ENCODE measurements around the gene GRB7. TPM values are rescaled to one million over a fixed set of nuclear protein-coding genes. Genes with fewer than 3 reads are reported as not detected.

Gene GRB7
- total and polyA plus RNA-seq, 2 experiments from 2014 or later = 12.8 to 28.9 TPM

DNA sequence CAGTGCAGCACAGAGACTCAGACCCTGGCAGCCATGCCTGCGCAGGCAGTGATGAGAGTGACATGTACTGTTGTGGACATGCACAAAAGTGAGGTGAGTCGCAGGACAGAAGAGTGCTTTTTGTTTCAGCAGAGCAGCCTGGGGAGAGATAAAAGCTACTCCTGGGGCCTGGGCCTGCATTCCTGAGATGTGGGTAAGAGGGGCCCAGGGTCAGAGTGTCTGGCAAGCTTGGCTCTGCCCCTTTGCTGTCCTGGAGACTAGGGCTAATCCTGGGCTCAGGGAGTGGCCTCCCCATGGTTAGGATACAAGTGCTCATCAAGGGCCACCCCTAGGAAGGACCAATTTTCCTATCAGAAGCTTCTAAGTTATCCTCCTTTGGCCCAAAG is 42.7 kb upstream of the GRB7 start:
- no peaks in the 10 kb centered on the region for H3K27me3 ChIP-seq (ENCODE audit: insufficient read depth)
- peaks cover 20% of the 10 kb centered on the region for H3F3A ChIP-seq (replicated peaks; ENCODE audit: low read depth)
- H2AFZ ChIP-seq = no peak overlapping the region
- H3K9me2 ChIP-seq (ENCODE audit: insufficient read depth) = no peaks in the 10 kb centered on the region
- Mint-ChIP-seq H3K9me3 (no peaks in the 10 kb centered on the region; the same call in 2 of the 3 replicates), H3K27ac (peak overlapping the region; percentile 98), H3K4me3 (no peak overlapping the region; the same call in 2 of the 3 replicates), H3K27me3 (ENCODE audit: insufficient read depth, low read depth, poor library complexity) (peaks cover 23% of the 10 kb centered on the region), H3K4me1 (peaks cover 60% of the 10 kb centered on the region), H3K36me3 (ENCODE audit: low read depth) (peaks cover 10% of the 10 kb centered on the region; the same call in 2 of the 3 replicates)
- H3K4me3 ChIP-seq = no peak overlapping the region
- H3K4me2 ChIP-seq = peak overlapping the region; percentile 71
- ATAC-seq = peak; percentile 6
- peak overlapping the region; percentile 93 for H3K27ac ChIP-seq (ENCODE audit: low read depth)
- H3K79me2 ChIP-seq (replicated peaks; ENCODE audit: insufficient read depth) = peaks cover 26% of the 10 kb centered on the region
- H3K36me3 ChIP-seq (ENCODE audit: insufficient read depth) = no peaks in the 10 kb centered on the region
- peaks cover 54% of the 10 kb centered on the region for H3K4me1 ChIP-seq (ENCODE audit: insufficient read depth)
- DNase-seq (ENCODE audit: low spot score) = no peak
- TF ChIP-seq EZH2phosphoT487 (IDR thresholded peaks at IDR 0.05; ENCODE audit: unreplicated experiment) = no peak
- TF ChIP-seq JUNB (IDR thresholded peaks at IDR 0.05; ENCODE audit: unreplicated experiment) = no peak
- TF ChIP-seq NANOG (IDR thresholded peaks at IDR 0.05; ENCODE audit: borderline replicate concordance) = no peak
- TF ChIP-seq, protein P1, sequence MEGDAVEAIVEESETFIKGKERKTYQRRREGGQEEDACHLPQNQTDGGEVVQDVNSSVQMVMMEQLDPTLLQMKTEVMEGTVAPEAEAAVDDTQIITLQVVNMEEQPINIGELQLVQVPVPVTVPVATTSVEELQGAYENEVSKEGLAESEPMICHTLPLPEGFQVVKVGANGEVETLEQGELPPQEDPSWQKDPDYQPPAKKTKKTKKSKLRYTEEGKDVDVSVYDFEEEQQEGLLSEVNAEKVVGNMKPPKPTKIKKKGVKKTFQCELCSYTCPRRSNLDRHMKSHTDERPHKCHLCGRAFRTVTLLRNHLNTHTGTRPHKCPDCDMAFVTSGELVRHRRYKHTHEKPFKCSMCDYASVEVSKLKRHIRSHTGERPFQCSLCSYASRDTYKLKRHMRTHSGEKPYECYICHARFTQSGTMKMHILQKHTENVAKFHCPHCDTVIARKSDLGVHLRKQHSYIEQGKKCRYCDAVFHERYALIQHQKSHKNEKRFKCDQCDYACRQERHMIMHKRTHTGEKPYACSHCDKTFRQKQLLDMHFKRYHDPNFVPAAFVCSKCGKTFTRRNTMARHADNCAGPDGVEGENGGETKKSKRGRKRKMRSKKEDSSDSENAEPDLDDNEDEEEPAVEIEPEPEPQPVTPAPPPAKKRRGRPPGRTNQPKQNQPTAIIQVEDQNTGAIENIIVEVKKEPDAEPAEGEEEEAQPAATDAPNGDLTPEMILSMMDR (conservative IDR thresholded peaks at IDR 0.05; ENCODE audit: low read depth in 2 of 2) = no peak
- no peak for TF ChIP-seq EZH2 (IDR thresholded peaks at IDR 0.05; ENCODE audit: low read depth, unreplicated experiment)
- TF ChIP-seq POLR2AphosphoS5 (IDR thresholded peaks at IDR 0.05; ENCODE audit: low read depth) = no peak
- no peak for TF ChIP-seq ZNF114 (CRISPR knock-in tag; IDR thresholded peaks at IDR 0.05)
- TF ChIP-seq, protein P2, sequence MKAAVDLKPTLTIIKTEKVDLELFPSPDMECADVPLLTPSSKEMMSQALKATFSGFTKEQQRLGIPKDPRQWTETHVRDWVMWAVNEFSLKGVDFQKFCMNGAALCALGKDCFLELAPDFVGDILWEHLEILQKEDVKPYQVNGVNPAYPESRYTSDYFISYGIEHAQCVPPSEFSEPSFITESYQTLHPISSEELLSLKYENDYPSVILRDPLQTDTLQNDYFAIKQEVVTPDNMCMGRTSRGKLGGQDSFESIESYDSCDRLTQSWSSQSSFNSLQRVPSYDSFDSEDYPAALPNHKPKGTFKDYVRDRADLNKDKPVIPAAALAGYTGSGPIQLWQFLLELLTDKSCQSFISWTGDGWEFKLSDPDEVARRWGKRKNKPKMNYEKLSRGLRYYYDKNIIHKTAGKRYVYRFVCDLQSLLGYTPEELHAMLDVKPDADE (IDR thresholded peaks at IDR 0.05) = no peak
- H4K20me1 ChIP-seq (replicated peaks; ENCODE audit: insufficient read depth) = no peaks in the 10 kb centered on the region

DNA sequence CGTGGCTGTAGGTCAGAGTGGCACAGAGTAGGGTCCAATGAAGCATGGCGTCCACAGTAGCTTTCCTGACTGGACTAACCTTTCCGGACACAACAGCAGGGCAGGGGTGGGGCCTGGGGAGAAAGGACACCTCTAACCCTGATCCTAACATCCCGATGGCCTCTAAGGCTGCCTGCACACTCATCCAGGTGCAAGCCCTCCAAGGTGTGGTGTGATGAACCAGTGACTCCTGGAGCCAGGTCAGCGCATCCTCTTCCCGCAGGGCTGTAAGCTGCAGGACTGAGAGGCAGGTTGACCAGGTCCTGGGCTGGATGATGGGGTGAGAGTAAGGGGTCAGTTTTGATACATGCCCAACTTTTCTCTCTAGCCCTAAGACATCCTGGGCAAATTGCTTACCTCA is 41.0 kb upstream of the GRB7 start:
- Histone ChIP-seq H3K27me3 (ENCODE audit: insufficient read depth) (no peaks in the 10 kb centered on the region), H3K36me3 (ENCODE audit: insufficient read depth) (no peaks in the 10 kb centered on the region), H3K4me1 (ENCODE audit: insufficient read depth) (peaks cover 51% of the 10 kb centered on the region), H2AFZ (no peak overlapping the region), H3K9me2 (ENCODE audit: insufficient read depth) (no peaks in the 10 kb centered on the region), H3F3A (replicated peaks; ENCODE audit: low read depth) (peaks cover 14% of the 10 kb centered on the region), H3K79me2 (replicated peaks; ENCODE audit: insufficient read depth) (peaks cover 43% of the 10 kb centered on the region), H3K27ac (ENCODE audit: low read depth) (peak overlapping the region; percentile 93), H3K4me3 (peak overlapping the region; percentile 42; the same call in 1 of the 2 replicates), H3K4me2 (peak overlapping the region; percentile 71), H4K20me1 (replicated peaks; ENCODE audit: insufficient read depth) (peaks cover 2% of the 10 kb centered on the region; the same call in 1 of the 2 replicates)
- peaks cover 17% of the 10 kb centered on the region for H3K27me3 Mint-ChIP-seq (ENCODE audit: insufficient read depth, low read depth, poor library complexity)
- DNase-seq (ENCODE audit: low spot score) = no peak
- H3K9me3 Mint-ChIP-seq = no peaks in the 10 kb centered on the region
- no peak for ATAC-seq
- H3K4me1 Mint-ChIP-seq = peaks cover 56% of the 10 kb centered on the region
- H3K27ac Mint-ChIP-seq = peak overlapping the region; percentile 98
- peak overlapping the region; percentile 32; the same call in 1 of the 3 replicates for H3K4me3 Mint-ChIP-seq
- peaks cover 10% of the 10 kb centered on the region; the same call in 2 of the 3 replicates for H3K36me3 Mint-ChIP-seq (ENCODE audit: low read depth)
- TF ChIP-seq, protein P2 (IDR thresholded peaks at IDR 0.05) = no peak
- TF ChIP-seq, protein P1 (conservative IDR thresholded peaks at IDR 0.05; ENCODE audit: low read depth in 2 of 2) = no peak

Data from GM23338 (cell line).